HG02571 (cell line): ENCODE data around the gene MYH14.

ENCODE experiments used
- ATAC-seq: cut with Tn5 transposase; IDR thresholded peaks from one replicate; pipeline ENCODE4 v1.9.1; 2021; ENCODE audit warnings: mild to moderate bottlenecking, moderate library complexity; ENCODE audit not compliant: unreplicated experiment

Gene MYH14

GRCh38 chr19:50192463-50193211, 10.8 kb upstream of the MYH14 start:
- ATAC-seq: no peak

- ATAC-seq: no peak
Measured at GRCh38 chr19:50195224-50195623, 8.2 kb upstream of the MYH14 start.

- ATAC-seq: no peak
Measured at GRCh38 chr19:50196322-50196932, 7.0 kb upstream of the MYH14 start.

GRCh38 chr19:50197348-50197747, 6.1 kb upstream of the MYH14 start:
- no peak for ATAC-seq

- ATAC-seq: no peak
Measured at GRCh38 chr19:50198431-50199258, 4.8 kb upstream of the MYH14 start.

- ATAC-seq: no peak
Measured at GRCh38 chr19:50199259-50199555, 4.2 kb upstream of the MYH14 start.

- ATAC-seq: no peak
Measured at GRCh38 chr19:50202386-50202785, 1.0 kb upstream of the MYH14 start.

GRCh38 chr19:50202962-50203280, 501 bp upstream of the MYH14 start:
- no peak for ATAC-seq

GRCh38 chr19:50204081-50204428, 633 bp downstream of the MYH14 start:
- no peak for ATAC-seq

GRCh38 chr19:50204811-50205675, 1.6 kb downstream of the MYH14 start:
- ATAC-seq: no peak

GRCh38 chr19:50205681-50206138, 2.3 kb downstream of the MYH14 start:
- ATAC-seq: no peak

- no peak for ATAC-seq
Measured at GRCh38 chr19:50206191-50206590, 2.8 kb downstream of the MYH14 start.

- ATAC-seq: no peak
Measured at GRCh38 chr19:50207730-50208129, 4.3 kb downstream of the MYH14 start.

- no peak for ATAC-seq
Measured at GRCh38 chr19:50209131-50209530, 5.7 kb downstream of the MYH14 start.

- ATAC-seq: no peak
Measured at GRCh38 chr19:50210425-50210824, 7.0 kb downstream of the MYH14 start.

GRCh38 chr19:50213925-50214324, 10.5 kb downstream of the MYH14 start:
- ATAC-seq: no peak

- no peak for ATAC-seq
Measured at GRCh38 chr19:50214699-50215543, 11.5 kb downstream of the MYH14 start.

GRCh38 chr19:50215820-50216219, 12.4 kb downstream of the MYH14 start:
- no peak for ATAC-seq

- ATAC-seq: no peak
Measured at GRCh38 chr19:50221087-50221486, 17.7 kb downstream of the MYH14 start.

- ATAC-seq: no peak
Measured at GRCh38 chr19:50222691-50223438, 19.4 kb downstream of the MYH14 start.
